ENCODE results near the gene KCNQ4.

KCNQ4 gene

DNA sequence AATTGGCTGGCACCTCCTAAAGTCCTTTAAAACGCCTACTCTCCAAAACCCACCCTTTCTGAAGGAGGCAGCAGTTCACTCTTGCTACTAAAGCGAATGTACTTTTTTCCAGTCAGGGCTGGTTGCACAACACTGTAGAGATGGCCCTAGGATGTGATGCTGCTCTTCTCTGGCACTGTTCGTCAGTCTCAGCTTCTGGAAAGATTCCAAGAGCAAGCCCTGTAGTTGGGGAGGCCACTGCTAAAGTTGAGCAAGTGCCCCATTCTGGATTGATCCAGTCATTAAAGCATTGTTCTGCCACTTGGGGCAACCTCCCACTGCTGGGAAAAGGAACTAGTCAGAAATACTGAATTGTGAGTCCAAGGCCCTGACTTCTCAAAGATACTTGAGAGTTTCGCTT is 28.5 kb upstream of the KCNQ4 start:
- DNase-seq = no peak

DNA sequence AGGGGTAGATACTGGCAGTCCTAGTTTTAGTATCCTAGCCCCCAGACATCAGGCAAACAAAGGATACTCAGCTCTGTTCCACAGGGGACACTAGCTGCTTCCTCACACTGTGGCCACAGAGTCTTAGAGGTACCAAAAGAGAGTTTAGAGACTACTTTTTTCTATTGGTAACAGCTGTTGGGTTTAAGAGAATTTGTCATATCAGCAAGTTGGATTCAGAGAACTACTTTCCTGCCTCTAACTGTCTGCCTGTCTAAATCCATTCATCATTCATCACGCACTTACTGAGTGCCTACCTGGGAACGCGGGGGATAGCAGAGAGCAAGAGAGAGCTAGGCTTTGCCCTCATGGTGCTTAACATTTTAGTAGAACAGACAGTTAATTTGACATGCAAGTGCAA is 27.1 kb upstream of the KCNQ4 start:
- DNase-seq = no peak

GRCh38 chr1:40757084-40757483 is 26.5 kb upstream of the KCNQ4 start:
- DNase-seq = no peak

GRCh38 chr1:40758004-40758403 is 25.6 kb upstream of the KCNQ4 start:
- no peak for DNase-seq

DNA sequence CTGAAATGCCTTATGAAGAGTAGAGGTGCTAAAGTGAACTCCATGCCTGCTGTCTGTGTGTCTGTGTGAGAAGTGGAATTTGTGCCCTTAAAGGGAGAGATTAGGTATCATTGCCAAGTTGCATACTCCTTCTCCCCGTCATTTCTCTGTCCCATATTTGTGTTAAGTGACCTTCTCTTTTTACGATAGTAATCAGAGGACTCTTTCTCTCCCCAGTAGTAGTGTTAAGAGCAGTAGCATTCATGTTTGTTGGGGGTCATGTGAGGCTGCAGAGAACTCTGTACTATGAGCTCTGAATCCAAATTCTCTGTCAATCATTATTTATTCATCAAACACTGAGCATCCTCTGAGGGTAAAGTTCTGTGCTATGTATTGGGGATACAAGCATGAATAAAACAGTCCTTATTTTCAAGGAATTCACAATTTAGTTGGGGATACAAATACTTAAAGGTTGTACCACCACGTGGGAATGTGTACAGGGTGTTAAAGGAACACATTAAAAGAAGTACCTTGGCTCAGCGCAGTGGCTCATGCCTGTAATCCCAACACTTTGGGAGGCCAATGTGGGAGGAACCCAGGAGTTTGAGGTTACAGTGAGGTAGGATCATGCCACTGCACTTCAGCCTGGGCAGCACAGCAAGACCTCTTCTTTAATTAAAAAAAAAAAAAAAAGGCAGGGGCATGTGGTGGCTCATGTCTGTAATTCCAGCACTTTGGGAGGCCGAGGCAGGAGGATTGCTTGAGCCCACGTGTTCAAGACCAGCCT is 24.8 kb upstream of the KCNQ4 start:
- DNase-seq = no peak

DNA sequence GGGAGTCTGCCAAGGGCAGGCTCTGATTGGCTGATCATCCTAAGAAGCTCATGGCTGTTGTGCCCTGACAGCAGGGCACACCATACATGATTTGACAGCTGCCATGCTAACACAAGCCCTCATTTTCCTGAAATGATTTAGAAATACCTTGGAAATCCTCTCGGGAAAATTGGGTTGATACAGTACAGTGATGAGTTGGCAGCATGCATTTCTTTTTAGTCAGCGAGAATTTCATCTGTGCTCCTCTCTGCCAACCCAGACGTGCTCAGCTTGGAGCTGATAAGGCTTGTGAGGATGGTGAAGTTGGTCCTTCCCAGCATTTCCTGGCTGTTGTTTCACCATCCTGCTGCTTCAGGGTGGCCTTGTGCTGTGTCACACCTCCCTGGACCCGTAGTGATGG is 22.6 kb upstream of the KCNQ4 start:
- no peak for DNase-seq

- DNase-seq = no peak
Observed at GRCh38 chr1:40762144-40762923, 21.3 kb upstream of the KCNQ4 start.

GRCh38 chr1:40763742-40764532 is 19.6 kb upstream of the KCNQ4 start:
- DNase-seq = peak in 3 of 6 experiments; percentile 29 to 54 (median 36)

- DNase-seq = no peak
Observed at GRCh38 chr1:40764981-40765380, 18.6 kb upstream of the KCNQ4 start.

GRCh38 chr1:40766017-40766416 is 17.6 kb upstream of the KCNQ4 start:
- no peak for DNase-seq

GRCh38 chr1:40766560-40766959 is 17.0 kb upstream of the KCNQ4 start:
- DNase-seq = no peak

GRCh38 chr1:40768146-40768990 is 15.2 kb upstream of the KCNQ4 start:
- DNase-seq = no peak

- DNase-seq = peak in 1 of 6 experiments; percentile 7
Observed at GRCh38 chr1:40769815-40770214, 13.8 kb upstream of the KCNQ4 start.

DNA sequence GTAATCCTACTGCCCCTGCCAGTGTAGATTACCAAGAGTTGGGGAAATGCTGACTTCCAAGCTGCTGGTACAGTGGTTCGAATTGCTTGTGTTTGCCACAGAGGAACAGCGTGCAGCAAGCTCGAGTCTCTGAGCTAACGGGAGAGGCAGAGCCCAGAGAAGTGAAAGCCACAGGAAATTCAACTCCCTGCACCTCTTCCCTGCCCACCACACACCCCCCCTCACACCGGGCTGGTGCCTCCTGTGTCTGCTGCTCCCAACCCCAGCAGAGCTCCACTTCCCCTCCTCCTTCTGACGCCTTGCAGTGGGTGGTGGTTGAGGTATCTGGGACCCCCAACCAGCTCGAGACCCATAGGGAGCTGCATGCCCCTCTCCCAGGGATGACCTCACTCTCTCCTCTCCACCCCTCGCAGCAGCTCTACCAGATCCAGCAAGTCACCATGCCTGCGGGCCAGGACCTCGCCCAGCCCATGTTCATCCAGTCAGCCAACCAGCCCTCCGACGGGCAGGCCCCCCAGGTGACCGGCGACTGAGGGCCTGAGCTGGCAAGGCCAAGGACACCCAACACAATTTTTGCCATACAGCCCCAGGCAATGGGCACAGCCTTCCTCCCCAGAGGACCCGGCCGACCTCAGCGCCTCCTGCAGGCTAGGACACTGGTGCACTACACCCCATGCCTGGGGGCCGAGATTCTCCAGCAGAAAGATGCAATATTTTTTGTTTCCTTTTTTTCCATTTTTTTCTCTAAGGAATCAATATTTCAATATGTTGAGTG is 13.1 kb upstream of the KCNQ4 start:
- no peak for DNase-seq

DNA sequence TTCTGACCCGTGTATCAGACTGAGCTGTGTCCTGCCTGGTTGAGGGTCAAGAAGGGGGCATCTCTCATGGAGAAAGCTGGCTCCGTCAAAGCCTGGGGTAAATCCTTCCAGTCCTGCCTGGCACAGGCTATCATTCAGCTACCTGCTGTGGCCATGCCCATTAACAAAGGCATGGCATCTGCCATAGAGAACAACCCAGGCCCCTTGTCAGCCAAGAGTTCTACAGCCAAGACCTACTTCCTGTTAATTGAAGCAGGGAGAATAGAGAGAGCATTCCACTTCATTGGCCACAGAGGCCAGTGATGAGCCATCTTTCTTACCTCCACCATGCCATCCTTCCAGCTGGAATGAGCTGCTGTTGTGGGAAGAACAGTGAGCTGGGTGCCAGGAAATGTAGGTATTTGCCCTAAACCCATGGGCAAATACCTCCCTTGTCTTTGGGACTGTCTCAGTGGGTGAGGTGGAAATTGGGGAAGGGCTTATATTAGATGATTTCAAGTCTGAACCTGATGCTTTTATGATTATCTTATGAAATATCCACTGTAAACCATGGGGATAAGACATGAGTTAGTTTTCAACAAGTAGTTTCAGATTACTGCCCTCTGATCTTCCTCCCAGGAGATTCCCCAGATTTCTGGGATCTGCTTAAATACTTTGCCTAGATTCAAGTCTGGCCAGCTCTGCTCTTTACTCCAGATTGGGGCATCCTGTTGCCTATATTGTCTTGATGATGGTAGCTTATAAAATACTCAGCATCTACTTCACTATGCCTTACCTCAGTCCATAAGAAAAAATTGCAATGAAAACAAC is 11.2 kb upstream of the KCNQ4 start:
- no peak for DNase-seq

DNA sequence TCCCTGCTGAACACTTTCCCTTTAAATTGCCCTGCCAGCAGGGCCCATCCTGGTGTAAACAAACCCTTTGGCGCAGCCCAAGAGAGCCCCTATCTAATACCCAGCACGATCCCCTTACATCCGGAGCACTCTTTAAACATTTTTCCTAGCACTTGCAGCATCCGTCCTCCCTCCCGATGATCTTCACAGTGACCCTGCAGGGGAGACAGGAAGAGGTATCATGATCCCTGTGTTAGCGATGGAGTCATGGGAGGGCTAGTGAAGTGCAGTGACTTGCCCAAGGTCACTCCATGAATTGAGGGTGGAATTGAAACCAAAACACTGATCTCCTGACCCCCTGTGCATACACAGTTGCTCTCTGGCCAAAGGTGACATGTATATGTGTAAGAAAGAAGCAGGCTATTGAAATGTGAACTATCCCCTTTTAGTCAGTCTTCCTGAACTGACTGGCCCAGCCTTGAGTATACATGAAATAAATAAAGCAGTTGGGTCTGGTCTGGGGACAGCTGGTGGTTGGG is 9.8 kb upstream of the KCNQ4 start:
- no peak for DNase-seq

- DNase-seq = peak; percentile 22 to 65 (median 58)
Observed at GRCh38 chr1:40774266-40774998, 9.2 kb upstream of the KCNQ4 start.

GRCh38 chr1:40776236-40777072 is 7.1 kb upstream of the KCNQ4 start:
- no peak for DNase-seq
